ENCODE data around the gene SCRT2. TPM values are rescaled to one million over a fixed set of nuclear protein-coding genes. Genes with fewer than 3 reads are reported as not detected.

Gene SCRT2
- total RNA-seq, 4 donors from 2014 or later = not detected

DNA sequence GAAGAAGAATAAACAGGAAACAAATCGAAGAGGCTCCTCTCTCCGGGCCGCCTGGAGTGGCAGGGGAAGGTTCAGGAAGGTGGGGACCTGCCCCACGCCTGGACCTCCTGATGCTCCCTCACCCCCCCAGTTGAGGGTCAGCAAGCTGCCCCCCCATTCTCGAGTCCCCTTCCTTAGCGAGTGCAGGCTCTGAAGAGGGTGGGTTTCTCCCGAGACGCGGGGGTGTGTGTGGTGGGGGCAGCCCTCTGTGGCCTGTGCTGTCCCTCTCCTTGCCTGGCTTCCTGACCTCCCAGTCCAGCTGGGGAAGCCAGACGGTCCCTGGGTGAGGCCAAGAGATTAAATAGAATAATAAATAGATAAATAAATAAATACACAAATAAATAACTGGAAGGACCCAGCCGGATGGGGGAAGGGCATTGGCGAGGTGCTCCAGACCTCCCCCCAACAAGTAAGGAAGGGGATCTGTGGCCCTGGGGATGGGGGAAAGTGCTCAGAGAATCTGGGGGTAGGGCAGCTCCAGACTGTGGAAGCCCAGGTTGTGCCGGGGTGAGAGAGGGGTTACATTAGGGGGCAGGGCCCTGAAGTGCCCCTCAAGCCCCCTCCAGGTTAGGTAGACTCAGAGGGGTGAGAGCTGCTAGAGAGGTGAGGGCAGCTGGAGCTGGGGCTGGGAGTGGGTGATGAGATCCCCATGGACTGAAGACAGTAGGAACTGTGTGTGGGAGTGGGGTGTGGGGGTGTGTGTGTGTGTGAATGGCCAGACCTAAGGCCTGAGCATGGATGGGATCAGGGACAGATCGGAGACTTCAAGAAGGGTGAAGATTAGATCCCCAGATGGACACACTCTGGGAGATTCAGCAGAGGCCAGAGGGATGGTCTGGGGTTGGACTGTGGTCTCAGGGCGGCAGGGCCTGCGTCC, 13.1 kb downstream of the SCRT2 start:
- DNase-seq (ENCODE audit: low spot score) = no peak
- ATAC-seq (ENCODE audit: low FRiP score) = no peak
- TF ChIP-seq, protein P1, sequence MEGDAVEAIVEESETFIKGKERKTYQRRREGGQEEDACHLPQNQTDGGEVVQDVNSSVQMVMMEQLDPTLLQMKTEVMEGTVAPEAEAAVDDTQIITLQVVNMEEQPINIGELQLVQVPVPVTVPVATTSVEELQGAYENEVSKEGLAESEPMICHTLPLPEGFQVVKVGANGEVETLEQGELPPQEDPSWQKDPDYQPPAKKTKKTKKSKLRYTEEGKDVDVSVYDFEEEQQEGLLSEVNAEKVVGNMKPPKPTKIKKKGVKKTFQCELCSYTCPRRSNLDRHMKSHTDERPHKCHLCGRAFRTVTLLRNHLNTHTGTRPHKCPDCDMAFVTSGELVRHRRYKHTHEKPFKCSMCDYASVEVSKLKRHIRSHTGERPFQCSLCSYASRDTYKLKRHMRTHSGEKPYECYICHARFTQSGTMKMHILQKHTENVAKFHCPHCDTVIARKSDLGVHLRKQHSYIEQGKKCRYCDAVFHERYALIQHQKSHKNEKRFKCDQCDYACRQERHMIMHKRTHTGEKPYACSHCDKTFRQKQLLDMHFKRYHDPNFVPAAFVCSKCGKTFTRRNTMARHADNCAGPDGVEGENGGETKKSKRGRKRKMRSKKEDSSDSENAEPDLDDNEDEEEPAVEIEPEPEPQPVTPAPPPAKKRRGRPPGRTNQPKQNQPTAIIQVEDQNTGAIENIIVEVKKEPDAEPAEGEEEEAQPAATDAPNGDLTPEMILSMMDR (IDR thresholded peaks at IDR 0.05) = no peak

DNA sequence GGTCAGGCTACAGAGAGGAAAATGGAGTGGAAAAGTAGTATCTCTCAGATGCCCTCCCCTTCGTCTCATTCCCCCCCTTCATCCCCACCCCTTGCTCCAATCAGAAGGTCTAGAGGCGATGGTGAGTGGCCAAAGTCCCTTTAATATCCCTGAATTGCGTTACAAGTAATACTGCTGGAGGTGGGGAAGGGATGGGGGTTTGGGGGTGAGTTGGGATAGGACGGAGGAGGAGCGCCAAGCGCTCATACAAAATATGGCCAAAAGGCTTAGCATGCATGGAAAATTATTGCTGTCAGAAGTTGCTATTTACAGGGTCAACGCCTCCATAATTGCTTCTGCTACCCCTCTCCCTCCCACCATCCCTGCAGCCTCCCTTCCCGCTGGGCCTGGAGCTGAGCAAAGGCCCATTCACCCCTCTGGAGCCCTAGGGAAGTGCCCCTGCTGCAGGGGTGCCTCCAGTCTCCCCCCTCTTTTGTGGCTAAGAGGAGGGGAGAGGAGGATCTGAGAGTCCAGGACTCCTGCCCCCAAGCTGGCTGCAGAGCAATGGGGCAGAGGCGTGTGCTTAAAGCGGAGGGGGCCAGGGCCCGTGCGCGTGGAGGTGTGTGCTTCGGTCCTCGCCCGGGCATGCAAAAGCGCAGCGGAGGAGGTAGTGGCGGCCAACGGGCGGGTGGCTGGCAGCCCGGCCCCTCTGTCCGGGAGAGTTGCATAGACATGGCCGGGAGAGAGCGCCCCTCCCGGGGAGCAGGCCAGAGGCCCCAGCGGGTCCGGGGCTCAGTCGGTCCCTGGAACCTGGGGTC, 13.9 kb downstream of the SCRT2 start:
- ATAC-seq (ENCODE audit: low FRiP score) = no peak

DNA sequence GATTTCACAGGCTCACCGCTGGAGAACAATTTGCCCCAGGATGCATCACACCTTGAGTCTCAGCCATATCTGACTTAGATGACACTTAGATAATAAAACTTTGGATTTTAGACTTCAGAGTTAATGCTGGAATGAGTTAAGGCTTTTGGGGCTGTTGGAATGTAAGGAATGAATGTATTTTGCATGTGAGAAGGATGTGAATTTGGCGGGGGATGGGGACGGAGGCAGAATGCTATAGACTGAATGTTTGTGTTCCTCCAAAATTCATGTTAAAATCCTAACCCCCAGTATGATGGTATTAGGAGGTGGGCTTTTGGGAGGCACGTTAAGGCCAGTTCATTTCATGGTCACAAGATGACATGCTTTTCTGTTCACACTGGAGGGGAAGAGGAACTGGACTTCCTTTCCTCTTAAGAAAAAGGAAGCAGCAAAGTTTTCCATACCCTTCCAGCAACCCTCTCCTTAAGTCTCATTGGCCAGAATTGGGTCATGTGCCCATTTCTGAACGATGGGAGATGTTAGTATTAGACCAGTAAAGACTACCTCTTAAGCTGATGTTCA, 16.8 kb downstream of the SCRT2 start:
- TF ChIP-seq, protein P1 (IDR thresholded peaks at IDR 0.05) = no peak
- no peak for ATAC-seq (ENCODE audit: low FRiP score)
- DNase-seq (ENCODE audit: low spot score) = no peak

More for the DNA sequence above, 13.9 kb downstream of the SCRT2 start:
- no peak for DNase-seq (ENCODE audit: low spot score)
- TF ChIP-seq, protein P1 (IDR thresholded peaks at IDR 0.05) = no peak

DNA sequence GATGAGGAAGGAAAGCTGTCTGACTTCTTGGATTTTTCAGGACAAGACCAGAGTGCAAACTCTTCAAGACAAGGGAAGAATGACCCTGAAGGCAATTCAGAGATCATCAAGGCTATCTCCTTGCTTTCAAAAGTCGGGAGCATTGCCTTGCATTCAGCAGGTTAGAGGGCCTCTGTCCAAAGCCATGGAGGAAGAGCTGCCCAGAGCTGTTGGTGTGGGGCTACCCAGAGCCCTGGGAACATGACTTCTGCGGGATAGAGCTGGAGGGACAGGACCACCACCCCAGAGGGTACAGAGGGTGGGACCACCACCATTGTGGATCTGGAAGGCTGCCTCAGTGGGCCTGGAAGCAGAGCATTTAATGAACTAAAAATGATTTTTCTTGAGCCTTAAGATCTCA, 17.4 kb downstream of the SCRT2 start:
- DNase-seq (ENCODE audit: low spot score) (no peak), ATAC-seq (ENCODE audit: low FRiP score) (no peak)
- TF ChIP-seq, protein P1 (IDR thresholded peaks at IDR 0.05) = no peak

DNA sequence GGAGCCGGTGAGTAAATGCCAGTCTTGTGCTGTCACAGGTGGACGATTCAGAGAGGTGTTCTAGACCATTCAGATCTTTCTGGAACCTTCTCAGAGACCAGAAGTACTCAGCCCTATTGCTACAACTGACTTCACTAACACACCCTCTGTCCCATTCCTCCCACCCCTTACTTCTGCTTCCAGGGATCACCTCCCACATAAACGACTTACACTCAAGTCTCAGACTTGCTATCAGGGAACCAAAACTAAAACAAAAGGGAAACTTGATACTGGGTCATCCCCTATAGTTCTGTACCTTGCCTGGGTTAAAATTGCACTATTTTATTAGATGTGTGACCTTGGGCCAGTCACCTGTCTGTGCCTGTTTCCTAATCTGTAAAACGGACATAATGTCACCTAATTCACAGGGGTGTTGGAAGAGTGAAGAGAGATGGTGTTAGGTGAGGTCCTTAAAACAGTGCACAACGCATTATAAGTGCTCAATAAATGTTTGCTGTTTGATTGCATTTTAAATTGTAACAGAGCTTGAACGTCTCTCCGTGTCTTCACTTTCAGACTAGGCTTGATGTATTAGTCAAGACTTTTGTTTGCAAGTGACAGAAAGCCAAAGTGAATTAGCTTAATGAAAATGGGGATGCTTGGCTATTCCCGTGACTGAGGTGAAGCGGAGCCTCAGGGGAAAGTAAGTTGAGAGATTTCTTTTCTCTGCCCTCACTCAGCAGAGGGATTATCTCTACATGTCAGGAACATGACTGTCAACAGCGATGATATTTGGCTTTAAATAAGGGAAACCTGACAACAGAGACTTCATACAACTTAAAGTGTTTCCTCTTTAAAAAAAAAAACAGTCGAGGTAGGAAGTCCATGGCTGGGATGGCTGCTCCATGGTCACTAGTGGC, 19.6 kb downstream of the SCRT2 start:
- ATAC-seq (ENCODE audit: low FRiP score) (no peak), DNase-seq (ENCODE audit: low spot score) (no peak)
- TF ChIP-seq, protein P1 (IDR thresholded peaks at IDR 0.05) = no peak

DNA sequence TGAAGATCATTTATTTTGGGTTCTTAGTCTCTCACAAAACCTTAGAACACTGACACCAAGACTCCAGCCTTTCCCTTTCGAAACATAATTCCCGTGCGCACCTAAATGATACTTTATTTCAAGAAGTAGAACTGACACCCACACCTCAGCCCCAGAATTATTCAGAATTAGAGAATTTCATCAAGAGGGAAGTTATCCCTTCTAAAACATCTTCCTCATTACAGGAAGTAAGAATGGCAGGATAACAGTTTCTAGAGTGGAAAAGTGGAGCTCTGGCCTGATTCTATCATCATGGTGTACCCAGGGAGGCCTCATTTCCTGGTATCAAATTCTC, 21.2 kb downstream of the SCRT2 start:
- ATAC-seq (ENCODE audit: low FRiP score) = no peak
- DNase-seq (ENCODE audit: low spot score) = no peak
- TF ChIP-seq, protein P1 (IDR thresholded peaks at IDR 0.05) = no peak
